ENCODE data around the gene CELF2. TPM values are rescaled to one million over a fixed set of nuclear protein-coding genes. Genes with fewer than 3 reads are reported as not detected.
A peak's percentile ranks its signal among the peaks of the same experiment; 100 is the strongest.

Gene CELF2
- total and polyA plus RNA-seq, 2 experiments from 2014 or later = 14.4 to 26.5 TPM

GRCh38 chr10:11148142-11149028, 130.7 kb downstream of the CELF2 start:
- Histone ChIP-seq H3K4me2 (ENCODE audit: unreplicated experiment) (no peak overlapping the region), H3K36me3 (ENCODE audit: low read depth) (no peaks in the 10 kb centered on the region), H2AFZ (no peak overlapping the region), H3K79me2 (ENCODE audit: insufficient read depth) (no peaks in the 10 kb centered on the region), H3F3A (ENCODE audit: insufficient read depth) (no peaks in the 10 kb centered on the region), H3K9ac (no peak overlapping the region), H3K27ac (no peak overlapping the region), H4K20me1 (ENCODE audit: insufficient read depth) (no peaks in the 10 kb centered on the region), H3K9me3 (ENCODE audit: low read depth) (no peaks in the 10 kb centered on the region), H3K27me3 (replicated peaks; ENCODE audit: insufficient read depth) (no peaks in the 10 kb centered on the region), H3K4me3 (no peak overlapping the region), H3K4me1 (ENCODE audit: insufficient read depth) (no peaks in the 10 kb centered on the region), H3K9me2 (ENCODE audit: insufficient read depth) (no peaks in the 10 kb centered on the region)
- in situ Hi-C loops (cut with MboI) = no loop called here
- TF ChIP-seq EZH2phosphoT487 (IDR thresholded peaks at IDR 0.05; ENCODE audit: insufficient read depth, low read depth) (no peak), EZH2 (IDR thresholded peaks at IDR 0.05; ENCODE audit: insufficient read depth, poor library complexity, severe bottlenecking) (no peak)
- 77 to 84% methylated on average over 10 of the region's 10 CpGs for WGBS, 2 experiments (ENCODE audit: low coverage in 1 of 2, low lambda C conversion rate in 2 of 2, missing lambda C conversion rate in 2 of 2)
- DNase-seq = no peak

- in situ Hi-C loops (cut with MboI) = no loop called here
- Histone ChIP-seq H3F3A (ENCODE audit: insufficient read depth) (no peaks in the 10 kb centered on the region), H3K9ac (no peak overlapping the region), H3K4me1 (ENCODE audit: insufficient read depth) (no peaks in the 10 kb centered on the region), H4K20me1 (ENCODE audit: insufficient read depth) (no peaks in the 10 kb centered on the region), H3K9me3 (ENCODE audit: low read depth) (no peaks in the 10 kb centered on the region), H3K4me2 (ENCODE audit: unreplicated experiment) (no peak overlapping the region), H2AFZ (no peak overlapping the region), H3K79me2 (ENCODE audit: insufficient read depth) (no peaks in the 10 kb centered on the region), H3K4me3 (no peak overlapping the region), H3K27me3 (replicated peaks; ENCODE audit: insufficient read depth) (no peaks in the 10 kb centered on the region), H3K9me2 (ENCODE audit: insufficient read depth) (no peaks in the 10 kb centered on the region), H3K36me3 (ENCODE audit: low read depth) (no peaks in the 10 kb centered on the region), H3K27ac (no peak overlapping the region)
- 10 to 15% methylated on average over 3 of the region's 3 CpGs for WGBS, 2 experiments (ENCODE audit: low coverage in 1 of 2, low lambda C conversion rate in 2 of 2, missing lambda C conversion rate in 2 of 2)
- peak; percentile 6 for DNase-seq
- TF ChIP-seq EZH2 (IDR thresholded peaks at IDR 0.05; ENCODE audit: insufficient read depth, poor library complexity, severe bottlenecking) (no peak), EZH2phosphoT487 (IDR thresholded peaks at IDR 0.05; ENCODE audit: insufficient read depth, low read depth) (no peak)
These were observed 132.1 kb downstream of the CELF2 start for GRCh38 chr10:11149807-11150141.

GRCh38 chr10:11150231-11150731, 132.6 kb downstream of the CELF2 start:
- no peaks in the 10 kb centered on the region for H3K79me2 ChIP-seq (ENCODE audit: insufficient read depth)
- H3K4me2 ChIP-seq (ENCODE audit: unreplicated experiment) = no peak overlapping the region
- in situ Hi-C loops (cut with MboI) = no loop called here
- no peak for TF ChIP-seq EZH2 (IDR thresholded peaks at IDR 0.05; ENCODE audit: insufficient read depth, poor library complexity, severe bottlenecking)
- H2AFZ ChIP-seq = no peak overlapping the region
- peaks cover 4% of the 10 kb centered on the region; the same call in 1 of the 2 replicates for H3K4me1 ChIP-seq (ENCODE audit: insufficient read depth)
- DNase-seq = no peak
- H4K20me1 ChIP-seq (ENCODE audit: insufficient read depth) = no peaks in the 10 kb centered on the region
- H3K4me3 ChIP-seq = no peak overlapping the region
- H3K9me2 ChIP-seq (ENCODE audit: insufficient read depth) = no peaks in the 10 kb centered on the region
- 74 to 79% methylated on average over 3 of the region's 3 CpGs for WGBS, 2 experiments (ENCODE audit: low coverage in 1 of 2, low lambda C conversion rate in 2 of 2, missing lambda C conversion rate in 2 of 2)
- no peaks in the 10 kb centered on the region for H3K27me3 ChIP-seq (replicated peaks; ENCODE audit: insufficient read depth)
- H3K9me3 ChIP-seq (ENCODE audit: low read depth) = no peaks in the 10 kb centered on the region
- H3K36me3 ChIP-seq (ENCODE audit: low read depth) = no peaks in the 10 kb centered on the region
- H3K9ac ChIP-seq = no peak overlapping the region
- H3F3A ChIP-seq (ENCODE audit: insufficient read depth) = no peaks in the 10 kb centered on the region
- H3K27ac ChIP-seq = no peak overlapping the region

- no peak overlapping the region for H3K27ac ChIP-seq
- no peak overlapping the region for H3K4me2 ChIP-seq (ENCODE audit: unreplicated experiment)
- TF ChIP-seq EZH2 (IDR thresholded peaks at IDR 0.05; ENCODE audit: insufficient read depth, poor library complexity, severe bottlenecking) (no peak), EZH2phosphoT487 (IDR thresholded peaks at IDR 0.05; ENCODE audit: insufficient read depth, low read depth) (no peak)
- no peaks in the 10 kb centered on the region for H3K36me3 ChIP-seq (ENCODE audit: low read depth)
- H3K4me3 ChIP-seq = no peak overlapping the region
- peaks cover 4% of the 10 kb centered on the region; the same call in 1 of the 2 replicates for H3K4me1 ChIP-seq (ENCODE audit: insufficient read depth)
- no peak overlapping the region for H2AFZ ChIP-seq
- H4K20me1 ChIP-seq (ENCODE audit: insufficient read depth) = no peaks in the 10 kb centered on the region
- H3F3A ChIP-seq (ENCODE audit: insufficient read depth) = no peaks in the 10 kb centered on the region
- H3K27me3 ChIP-seq (replicated peaks; ENCODE audit: insufficient read depth) = no peaks in the 10 kb centered on the region
- in situ Hi-C loops (cut with MboI) = no loop called here
- H3K9me3 ChIP-seq (ENCODE audit: low read depth) = no peaks in the 10 kb centered on the region
- 27 to 28% methylated on average over 5 of the region's 5 CpGs for WGBS, 2 experiments (ENCODE audit: low coverage in 1 of 2, low lambda C conversion rate in 2 of 2, missing lambda C conversion rate in 2 of 2)
- H3K79me2 ChIP-seq (ENCODE audit: insufficient read depth) = no peaks in the 10 kb centered on the region
- no peak overlapping the region for H3K9ac ChIP-seq
- no peaks in the 10 kb centered on the region for H3K9me2 ChIP-seq (ENCODE audit: insufficient read depth)
- no peak for DNase-seq
These were observed 133.3 kb downstream of the CELF2 start for GRCh38 chr10:11150879-11151415.

Data from GM23248 (cell line).